CD4-positive, alpha-beta T cell treated with Interleukin-10 for 1 hour (primary cell): ENCODE measurements around the gene C19orf47.
A peak's percentile ranks its signal among the peaks of the same experiment; 100 is the strongest.
"Not testable (repeated sequence)": the region's sequence is repeated elsewhere in the genome, so short reads cannot be mapped to it uniquely, and the experiment has no call there.

Source experiments
- DNase-seq: peaks from one replicate; pipeline ENCODE4 v3.0.0-alpha.2; 2020

The C19orf47 gene

GRCh38 chr19:40374084-40374483 is 25.9 kb upstream of the C19orf47 start:
- no peak for DNase-seq

- no peak for DNase-seq
Observed at GRCh38 chr19:40371802-40372122, 23.6 kb upstream of the C19orf47 start.

GRCh38 chr19:40370997-40371801 is 23.0 kb upstream of the C19orf47 start:
- DNase-seq = no peak

GRCh38 chr19:40370253-40370652 is 22.1 kb upstream of the C19orf47 start:
- DNase-seq = not testable (repeated sequence)

- no peak for DNase-seq
Observed at GRCh38 chr19:40369797-40370196, 21.6 kb upstream of the C19orf47 start.

- DNase-seq = no peak
Observed at GRCh38 chr19:40367577-40368434, 19.6 kb upstream of the C19orf47 start.

GRCh38 chr19:40366697-40367561 is 18.7 kb upstream of the C19orf47 start:
- no peak for DNase-seq

- DNase-seq = peak; percentile 41
Observed at GRCh38 chr19:40365613-40366401, 17.6 kb upstream of the C19orf47 start.

GRCh38 chr19:40365010-40365409 is 16.8 kb upstream of the C19orf47 start:
- DNase-seq = no peak

GRCh38 chr19:40363069-40363468 is 14.9 kb upstream of the C19orf47 start:
- DNase-seq = no peak

GRCh38 chr19:40362160-40362559 is 14.0 kb upstream of the C19orf47 start:
- DNase-seq = no peak

GRCh38 chr19:40360708-40361241 is 12.6 kb upstream of the C19orf47 start:
- no peak for DNase-seq

GRCh38 chr19:40360020-40360707 is 12.0 kb upstream of the C19orf47 start:
- DNase-seq = no peak

GRCh38 chr19:40358773-40359172 is 10.6 kb upstream of the C19orf47 start:
- DNase-seq = peak; percentile 20

GRCh38 chr19:40357640-40358039 is 9.4 kb upstream of the C19orf47 start:
- no peak for DNase-seq

GRCh38 chr19:40356681-40357595 is 8.7 kb upstream of the C19orf47 start:
- DNase-seq = no peak

- DNase-seq = no peak
Observed at GRCh38 chr19:40355975-40356680, 7.9 kb upstream of the C19orf47 start.

GRCh38 chr19:40348961-40349507 is 837 bp upstream of the C19orf47 start:
- DNase-seq = peak; percentile 18

- no peak for DNase-seq
Observed at GRCh38 chr19:40344422-40344821, 3.8 kb downstream of the C19orf47 start.
